ENCODE data around the gene ZNF470. TPM values are rescaled to one million over a fixed set of nuclear protein-coding genes. Genes with fewer than 3 reads are reported as not detected.

Gene ZNF470
- total RNA-seq, 1 donor from 2014 or later = 8.0 TPM

GRCh38 chr19:56608274-56608964, 41.2 kb downstream of the ZNF470 start:
- Mint-ChIP-seq H3K4me3 (ENCODE audit: low read depth) (no peak overlapping the region), H3K27me3 (no peaks in the 10 kb centered on the region), H3K36me3 (ENCODE audit: insufficient read depth) (peaks cover 83% of the 10 kb centered on the region), H3K9me3 (ENCODE audit: low read depth) (peaks cover 59% of the 10 kb centered on the region), H3K4me1 (ENCODE audit: low read depth) (no peaks in the 10 kb centered on the region), H3K27ac (no peak overlapping the region)
- no peak for DNase-seq (ENCODE audit: low spot score, unreplicated experiment)
- TF ChIP-seq CTCF (IDR thresholded peaks at IDR 0.05; ENCODE audit: unreplicated experiment) = no peak

GRCh38 chr19:56611288-56611687, 44.0 kb downstream of the ZNF470 start:
- H3K27me3 Mint-ChIP-seq = no peaks in the 10 kb centered on the region
- peaks cover 88% of the 10 kb centered on the region for H3K36me3 Mint-ChIP-seq (ENCODE audit: insufficient read depth)
- DNase-seq (ENCODE audit: low spot score, unreplicated experiment) = no peak
- H3K27ac Mint-ChIP-seq = no peak overlapping the region
- H3K9me3 Mint-ChIP-seq (ENCODE audit: low read depth) = peaks cover 71% of the 10 kb centered on the region
- no peaks in the 10 kb centered on the region for H3K4me1 Mint-ChIP-seq (ENCODE audit: low read depth)
- TF ChIP-seq CTCF (IDR thresholded peaks at IDR 0.05; ENCODE audit: unreplicated experiment) = no peak
- no peak overlapping the region for H3K4me3 Mint-ChIP-seq (ENCODE audit: low read depth)

DNA sequence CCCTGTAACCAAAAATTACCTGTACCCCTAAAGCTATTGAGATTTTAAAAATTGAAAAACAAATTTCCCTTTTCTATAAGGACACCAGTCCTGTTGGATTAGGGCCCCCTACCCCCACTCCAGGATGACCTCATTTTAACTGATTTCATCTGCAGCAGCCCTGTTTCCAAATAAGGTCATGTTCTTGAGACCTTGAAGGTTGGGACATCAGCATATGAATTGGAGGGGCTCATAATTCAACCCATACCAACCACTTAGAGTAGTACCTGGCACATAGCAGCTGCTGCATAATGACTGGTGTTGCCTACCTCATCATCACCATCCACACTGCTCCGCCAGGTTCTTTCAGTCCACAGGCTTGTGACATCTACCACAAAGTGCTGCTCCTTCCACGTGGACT, 45.5 kb downstream of the ZNF470 start:
- no peak overlapping the region for H3K27ac Mint-ChIP-seq
- H3K27me3 Mint-ChIP-seq = no peaks in the 10 kb centered on the region
- TF ChIP-seq CTCF (IDR thresholded peaks at IDR 0.05; ENCODE audit: unreplicated experiment) = no peak
- no peak for DNase-seq (ENCODE audit: low spot score, unreplicated experiment)
- no peaks in the 10 kb centered on the region for H3K4me1 Mint-ChIP-seq (ENCODE audit: low read depth)
- H3K9me3 Mint-ChIP-seq (ENCODE audit: low read depth) = peaks cover 83% of the 10 kb centered on the region
- no peak overlapping the region for H3K4me3 Mint-ChIP-seq (ENCODE audit: low read depth)
- peaks cover 90% of the 10 kb centered on the region for H3K36me3 Mint-ChIP-seq (ENCODE audit: insufficient read depth)

DNA sequence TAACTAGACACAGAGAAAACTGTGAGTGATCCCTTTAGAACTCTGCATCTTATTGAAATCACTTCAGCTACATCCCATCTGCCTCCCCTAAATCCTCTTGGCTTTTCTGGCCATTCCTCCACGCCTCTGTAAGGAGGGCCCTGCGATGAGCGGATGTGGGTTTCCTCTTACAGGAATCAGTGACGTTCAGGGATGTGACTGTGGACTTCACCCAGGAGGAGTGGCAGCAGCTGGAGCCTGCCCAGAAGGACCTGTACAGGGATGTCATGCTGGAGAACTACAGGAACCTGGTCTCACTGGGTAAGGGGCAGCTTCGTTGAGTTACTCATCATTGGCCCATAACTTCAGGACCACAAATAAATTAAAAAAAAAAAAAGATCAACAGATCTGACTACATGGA, 46.4 kb downstream of the ZNF470 start:
- no peaks in the 10 kb centered on the region for H3K4me1 Mint-ChIP-seq (ENCODE audit: low read depth)
- H3K4me3 Mint-ChIP-seq (ENCODE audit: low read depth) = no peak overlapping the region
- no peak for TF ChIP-seq CTCF (IDR thresholded peaks at IDR 0.05; ENCODE audit: unreplicated experiment)
- no peaks in the 10 kb centered on the region for H3K27me3 Mint-ChIP-seq
- DNase-seq (ENCODE audit: low spot score, unreplicated experiment) = no peak
- H3K36me3 Mint-ChIP-seq (ENCODE audit: insufficient read depth) = peaks cover 89% of the 10 kb centered on the region
- peaks cover 82% of the 10 kb centered on the region for H3K9me3 Mint-ChIP-seq (ENCODE audit: low read depth)
- H3K27ac Mint-ChIP-seq = no peak overlapping the region

DNA sequence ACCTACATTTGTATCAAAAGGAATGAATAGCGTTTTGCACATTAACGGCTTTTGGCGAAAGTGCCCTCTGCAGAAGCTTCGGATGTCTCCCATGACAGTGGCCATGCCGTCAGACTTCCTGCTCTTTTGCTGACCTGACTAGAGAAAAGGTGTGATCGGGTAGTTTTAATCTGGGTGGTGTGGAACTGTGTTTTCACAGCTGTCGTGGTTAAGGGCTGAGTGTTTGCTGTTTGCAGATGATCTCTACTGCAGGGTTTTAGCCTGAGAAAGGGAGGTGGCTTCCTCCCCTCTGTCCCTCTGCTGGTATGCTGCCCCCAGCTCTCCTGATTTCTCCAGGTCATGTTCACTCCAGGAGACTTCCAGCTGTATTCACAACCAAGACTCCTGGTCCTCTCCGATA, 50.3 kb downstream of the ZNF470 start:
- H3K4me1 Mint-ChIP-seq (ENCODE audit: low read depth) = no peaks in the 10 kb centered on the region
- no peaks in the 10 kb centered on the region for H3K27me3 Mint-ChIP-seq
- H3K4me3 Mint-ChIP-seq (ENCODE audit: low read depth) = no peak overlapping the region
- DNase-seq (ENCODE audit: low spot score, unreplicated experiment) = no peak
- peaks cover 75% of the 10 kb centered on the region for H3K9me3 Mint-ChIP-seq (ENCODE audit: low read depth)
- peaks cover 91% of the 10 kb centered on the region for H3K36me3 Mint-ChIP-seq (ENCODE audit: insufficient read depth)
- H3K27ac Mint-ChIP-seq = no peak overlapping the region
- TF ChIP-seq CTCF (IDR thresholded peaks at IDR 0.05; ENCODE audit: unreplicated experiment) = no peak
